Stimulated activated CD8-positive, alpha-beta memory T cell treated with anti-CD3 and anti-CD28 coated beads, Interleukin-7, amount 100 ng/mL, for 24 hours (primary cell): Measurements from ENCODE around the gene TEKT4.
A peak's percentile ranks its signal among the peaks of the same experiment; 100 is the strongest.
"Not testable (repeated sequence)": the region's sequence is repeated elsewhere in the genome, so short reads cannot be mapped to it uniquely, and the experiment has no call there.

ENCODE experiments used
- DNase-seq: peaks from one replicate; pipeline ENCODE4 v3.0.0-alpha.2; 2020; ENCODE audit warnings: low read depth

Gene TEKT4, protein sequence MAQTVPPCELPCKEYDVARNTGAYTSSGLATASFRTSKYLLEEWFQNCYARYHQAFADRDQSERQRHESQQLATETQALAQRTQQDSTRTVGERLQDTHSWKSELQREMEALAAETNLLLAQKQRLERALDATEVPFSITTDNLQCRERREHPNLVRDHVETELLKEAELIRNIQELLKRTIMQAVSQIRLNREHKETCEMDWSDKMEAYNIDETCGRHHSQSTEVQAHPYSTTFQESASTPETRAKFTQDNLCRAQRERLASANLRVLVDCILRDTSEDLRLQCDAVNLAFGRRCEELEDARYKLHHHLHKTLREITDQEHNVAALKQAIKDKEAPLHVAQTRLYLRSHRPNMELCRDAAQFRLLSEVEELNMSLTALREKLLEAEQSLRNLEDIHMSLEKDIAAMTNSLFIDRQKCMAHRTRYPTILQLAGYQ

GRCh38 chr2:94871226-94872087 is at the start of gene TEKT4:
Gene TEKT4, plus strand, starts transcription at chr2:94871430. Its CDS starts 150 bp downstream, at chr2:94871580.
- DNase-seq: no peak

DNA sequence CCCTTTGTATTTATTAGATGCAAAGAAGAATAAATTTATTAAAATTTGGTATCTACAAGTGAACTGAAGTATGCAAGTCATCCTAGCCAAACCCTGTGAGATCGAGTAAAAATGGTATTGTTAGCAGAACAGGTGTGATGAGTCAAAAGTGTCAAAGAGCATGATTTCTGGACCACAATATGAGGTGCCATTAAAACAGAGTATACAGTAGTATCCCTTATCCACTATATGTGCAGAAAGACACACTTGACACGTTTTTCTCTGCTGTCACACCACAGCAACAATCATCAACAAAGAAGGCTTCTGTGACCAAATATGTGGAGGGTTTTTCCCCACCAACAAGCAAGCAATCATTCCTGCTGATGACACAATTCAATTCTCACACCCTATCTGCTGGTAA is 32.0 kb upstream of the TEKT4 start:
- not testable (repeated sequence) for DNase-seq

GRCh38 chr2:94856856-94857255 is 14.4 kb upstream of the TEKT4 start:
- not testable (repeated sequence) for DNase-seq

- not testable (repeated sequence) for DNase-seq
Measured at GRCh38 chr2:94857367-94858162, 13.7 kb upstream of the TEKT4 start.

DNA sequence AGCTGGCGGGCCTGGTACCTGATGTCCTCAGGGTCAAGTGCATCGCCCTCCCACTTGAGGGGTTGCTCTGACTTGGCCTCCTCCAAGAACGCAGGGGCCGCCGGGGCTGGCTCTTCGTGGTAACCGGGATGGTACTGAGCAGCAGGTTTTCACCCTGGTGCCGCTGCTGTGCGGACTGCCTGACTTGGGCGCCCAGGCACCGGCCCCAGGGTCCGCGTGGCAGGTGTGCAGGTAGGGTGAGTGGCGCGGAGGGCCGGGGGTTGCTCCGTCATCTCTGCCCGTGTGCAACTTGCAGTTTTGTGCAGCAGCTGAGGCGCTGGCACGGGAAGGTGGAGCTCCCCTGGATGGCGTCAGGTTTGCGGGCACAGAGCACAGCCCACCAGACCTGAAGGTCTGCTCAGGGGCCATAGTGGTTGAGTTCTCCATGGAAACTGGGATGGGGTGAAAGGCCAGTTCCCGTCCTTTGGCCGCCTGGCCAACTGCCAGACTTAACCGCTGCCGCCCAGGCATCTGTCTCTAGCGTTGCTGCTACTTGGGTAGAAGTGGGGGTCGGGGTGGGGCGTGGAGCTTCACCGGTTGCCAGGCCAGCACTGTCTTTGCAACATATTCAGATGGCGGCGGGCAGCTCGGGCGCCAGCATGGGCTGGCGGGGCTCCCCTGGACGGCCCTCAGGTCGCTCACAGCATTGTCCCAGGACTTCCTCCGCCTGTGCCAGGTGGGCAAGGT is 12.9 kb upstream of the TEKT4 start:
- not testable (repeated sequence) for DNase-seq

DNA sequence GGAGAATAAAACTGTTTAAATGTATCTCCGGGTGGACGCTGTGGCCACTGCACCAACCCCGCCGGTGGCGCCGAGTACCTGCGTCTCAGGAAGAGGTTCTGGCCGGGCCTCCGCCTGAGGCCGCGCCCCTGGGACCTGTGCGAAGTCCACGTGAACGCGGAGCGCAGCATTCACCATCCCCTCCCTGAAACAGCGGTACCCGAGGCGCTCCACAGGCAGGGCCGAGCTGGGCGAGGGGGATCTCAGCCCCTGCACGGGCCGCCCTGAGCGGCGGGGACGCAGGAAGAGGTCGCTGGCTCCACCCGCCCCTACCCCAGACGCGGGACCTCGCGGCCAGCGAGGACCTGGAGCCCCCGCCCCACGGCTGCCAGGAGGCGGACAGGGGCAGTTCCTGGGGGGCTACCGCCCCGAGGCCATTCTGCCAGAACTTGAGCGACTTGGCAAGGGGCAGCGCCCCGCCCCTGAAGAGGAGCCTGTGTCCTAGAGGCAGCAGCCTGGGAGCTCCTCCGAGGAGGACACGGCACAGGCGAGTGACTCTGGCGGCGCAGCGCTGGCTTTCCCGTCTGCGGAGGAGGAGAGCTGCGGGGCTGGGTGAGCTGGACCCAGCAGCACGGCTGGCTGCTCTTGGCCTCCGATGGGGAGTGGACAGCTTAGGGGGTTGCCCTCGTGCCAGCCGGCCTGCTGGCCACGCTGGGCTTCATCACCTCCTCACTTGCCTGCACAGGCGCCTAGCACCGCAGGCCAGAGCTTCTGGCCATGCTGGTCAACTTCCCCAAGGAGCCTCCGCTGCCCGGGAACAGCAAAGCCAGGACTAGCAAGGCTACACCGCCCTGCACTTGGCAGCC is 9.7 kb upstream of the TEKT4 start:
- no peak for DNase-seq

DNA sequence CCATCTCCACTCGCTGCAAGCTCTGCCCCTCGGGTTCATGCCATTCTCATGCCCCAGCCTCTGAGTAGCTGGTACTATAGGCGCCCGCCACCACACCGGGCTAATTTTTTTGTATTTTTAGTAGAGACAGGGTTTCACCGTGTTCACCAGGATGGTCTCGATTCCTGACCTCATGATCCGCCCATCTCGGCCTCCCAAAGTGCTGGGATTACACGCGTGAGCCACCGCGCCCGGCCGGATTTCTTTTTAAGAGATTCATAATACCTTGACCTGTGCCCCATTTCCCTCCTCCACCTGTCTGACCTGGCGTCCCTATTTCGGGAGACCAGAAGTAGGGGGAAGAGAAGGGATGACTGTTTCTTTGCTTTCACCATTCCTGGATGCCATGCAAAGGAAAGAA is 8.3 kb upstream of the TEKT4 start:
- DNase-seq: not testable (repeated sequence)

- DNase-seq: no peak
Measured at GRCh38 chr2:94869131-94869530, 2.1 kb upstream of the TEKT4 start.

DNA sequence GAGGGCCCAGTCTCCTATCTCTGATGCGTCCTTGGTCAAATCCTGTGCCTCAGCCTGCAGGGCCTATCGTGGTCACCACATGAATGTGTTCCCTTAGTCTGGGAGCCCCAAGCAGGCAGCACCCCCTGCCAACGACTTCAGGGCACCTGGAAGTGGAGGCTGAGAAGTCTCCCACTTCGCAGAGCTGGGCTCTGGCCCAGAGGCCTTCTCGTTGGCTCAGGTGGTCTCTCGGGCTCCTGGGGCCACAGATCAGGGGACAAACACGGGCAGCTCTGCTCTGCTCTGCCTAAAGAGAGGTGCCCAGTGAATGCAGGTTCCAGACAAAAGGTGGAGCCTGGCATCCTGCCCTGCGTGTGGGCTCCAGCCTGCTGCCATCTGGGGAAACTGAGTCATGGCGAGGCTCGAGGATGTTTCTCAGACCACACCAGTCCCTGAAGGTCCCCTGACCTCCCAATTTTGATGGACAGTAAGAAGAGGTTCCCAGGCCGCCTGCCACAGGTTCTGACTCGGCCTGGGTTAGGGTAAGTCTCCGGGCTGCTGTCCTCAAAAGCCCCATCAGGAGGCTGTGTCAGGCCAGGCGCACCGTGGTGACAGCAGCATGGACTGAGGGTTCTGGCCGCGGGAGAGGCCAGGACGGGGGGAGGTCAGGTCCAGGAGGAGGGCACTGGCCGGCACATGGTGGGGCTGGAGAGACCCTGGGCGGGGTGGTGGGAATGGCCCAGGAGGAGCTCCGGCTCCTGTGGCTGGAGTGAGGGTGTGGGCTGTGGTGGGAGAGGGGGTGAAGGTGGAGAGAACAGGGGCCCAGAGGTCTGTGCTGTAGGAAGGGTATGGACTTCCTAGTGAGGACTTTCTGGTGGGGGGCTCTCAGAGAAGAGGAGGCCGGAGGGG is 1.4 kb upstream of the TEKT4 start:
- no peak for DNase-seq

- DNase-seq: no peak
Measured at GRCh38 chr2:94870440-94871225, 597 bp upstream of the TEKT4 start.

- DNase-seq: no peak
Measured at GRCh38 chr2:94872088-94872618, 923 bp downstream of the TEKT4 start.

GRCh38 chr2:94872676-94873361 is 1.6 kb downstream of the TEKT4 start:
- no peak for DNase-seq

DNA sequence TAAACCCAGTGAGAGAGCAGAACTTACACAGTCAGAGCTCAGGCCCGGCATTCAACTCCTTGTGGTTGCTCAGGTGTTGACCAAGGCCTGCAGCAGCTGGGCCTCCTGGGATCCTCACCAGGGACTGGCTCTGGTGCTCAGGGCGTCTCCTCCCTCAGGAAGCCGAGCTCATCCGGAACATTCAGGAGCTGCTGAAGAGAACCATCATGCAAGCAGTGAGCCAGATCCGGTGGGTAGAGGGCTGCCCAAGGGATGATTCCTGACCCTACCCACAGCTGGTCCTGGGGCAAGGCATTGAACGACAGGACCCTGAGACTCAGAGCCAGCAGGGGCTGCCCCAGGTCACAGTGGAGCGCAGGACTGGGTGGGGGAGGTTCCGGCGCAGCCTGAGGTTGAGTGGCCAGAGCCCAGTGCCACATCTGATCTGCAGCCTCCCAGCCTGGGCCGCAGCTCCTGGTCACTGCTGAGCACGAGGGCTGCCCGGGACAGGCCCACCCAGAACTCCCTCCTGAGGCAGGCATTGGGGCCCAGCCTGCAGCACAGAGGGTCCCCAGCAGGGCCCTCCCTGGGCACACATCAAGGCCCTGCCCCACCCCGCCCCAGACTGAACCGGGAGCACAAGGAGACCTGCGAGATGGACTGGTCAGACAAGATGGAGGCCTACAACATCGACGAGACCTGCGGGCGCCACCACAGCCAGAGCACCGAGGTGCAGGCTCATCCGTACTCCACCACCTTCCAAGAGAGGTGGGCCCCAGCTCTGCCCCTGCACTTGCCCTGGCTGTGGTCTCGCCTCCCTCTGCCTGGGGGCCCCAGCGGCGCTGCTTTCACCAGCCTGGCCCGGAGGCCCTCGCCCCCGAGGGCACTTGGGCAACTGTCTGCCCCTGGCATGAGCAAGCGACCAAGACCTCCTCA is 2.4 kb downstream of the TEKT4 start:
- no peak for DNase-seq

GRCh38 chr2:94874277-94874997 is 3.2 kb downstream of the TEKT4 start:
- DNase-seq: peak; percentile 30

- no peak for DNase-seq
Measured at GRCh38 chr2:94875064-94875819, 4.0 kb downstream of the TEKT4 start.
